PC-9 (cell line): ENCODE data around the gene MYO5A.

Experiments used
- CTCF ChIP-seq: fragments of 200-600 bp; sonication (generic); conservative IDR thresholded peaks from 2 replicates; pipeline ENCODE4 v1.6.1; 2017; ENCODE audit warnings: mixed run types, antibody characterized with exemption, mild to moderate bottlenecking, moderate library complexity
- EZH2 ChIP-seq: fragments of 200-600 bp; sonication (generic); IDR thresholded peaks from 2 replicates; pipeline ENCODE4 v1.8.0; 2017; ENCODE audit warnings: antibody characterized with exemption, low read depth

- TF ChIP-seq CTCF (no peak), EZH2 (no peak)
Observed at GRCh38 chr15:52361975-52362494, 166.6 kb downstream of the MYO5A start.
